Measurements from ENCODE around the gene ARFGEF3.

The ARFGEF3 gene

DNA sequence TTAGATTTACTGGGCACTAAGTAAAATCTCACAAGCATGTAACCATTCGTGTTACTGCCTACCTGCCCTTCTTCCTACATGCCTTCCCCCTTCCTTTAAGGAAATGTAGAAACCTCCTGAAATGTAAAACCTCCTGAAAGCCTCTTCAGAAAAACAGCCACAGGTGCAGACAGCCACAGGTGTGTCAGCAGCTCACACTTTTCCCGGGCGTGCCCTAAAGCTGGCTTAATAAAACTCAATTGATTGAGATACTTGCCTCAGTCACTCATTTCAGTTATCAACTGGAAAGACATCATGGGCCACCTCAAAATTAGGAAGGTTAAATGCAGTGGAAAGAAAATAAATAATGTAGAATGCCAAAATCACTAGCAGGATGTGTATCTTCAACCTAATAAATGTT, 79.6 kb downstream of the ARFGEF3 start:
- DNase-seq (ENCODE audit: low spot score): no peak

DNA sequence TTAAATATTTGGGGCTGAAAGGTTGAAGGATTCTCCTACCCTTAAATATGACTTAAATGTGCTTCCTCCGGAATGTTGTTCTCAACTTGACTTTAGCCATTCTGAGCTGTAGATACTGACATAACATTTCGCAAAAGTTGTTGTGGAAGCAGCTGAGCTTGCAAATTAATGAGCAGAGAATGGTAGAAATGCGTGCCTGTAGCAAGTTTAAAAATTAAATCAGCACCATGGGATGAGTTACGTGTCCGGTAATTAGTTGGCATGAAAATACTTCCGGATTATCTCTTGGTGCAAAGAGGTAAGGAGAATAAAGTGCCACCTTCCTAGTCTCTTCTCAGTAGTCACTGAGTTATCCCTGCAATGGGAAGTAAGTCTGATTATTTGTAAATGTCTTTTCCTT, 80.2 kb downstream of the ARFGEF3 start:
- no peak for DNase-seq (ENCODE audit: low spot score)

DNA sequence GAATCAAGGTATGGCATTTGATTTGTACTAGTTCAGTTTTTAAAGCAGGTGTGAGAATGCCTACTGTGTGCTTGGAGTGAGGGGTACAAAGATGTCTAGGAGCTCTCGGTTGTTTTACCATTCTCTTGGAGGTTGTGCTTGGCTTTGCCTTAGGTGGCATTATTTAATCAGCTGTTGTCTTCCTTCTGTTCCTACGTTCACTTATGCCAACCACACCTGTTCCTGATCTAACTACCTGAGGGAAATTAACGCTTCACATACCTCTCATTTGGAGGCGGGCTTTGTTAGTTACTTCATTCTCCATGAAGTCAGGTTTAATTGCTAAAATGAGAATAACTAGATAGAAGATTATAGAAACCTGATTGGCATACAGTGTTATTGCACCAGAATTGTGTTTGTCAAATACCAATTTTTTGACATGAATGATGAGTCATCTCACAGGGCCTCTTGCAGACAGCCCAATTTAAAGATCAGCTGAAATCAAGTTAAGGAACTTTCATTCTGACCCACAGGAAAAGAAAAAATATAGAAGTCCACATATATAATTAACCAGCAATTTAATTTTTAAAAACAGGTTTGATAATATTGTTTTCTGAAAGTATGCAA, 81.4 kb downstream of the ARFGEF3 start:
- DNase-seq (ENCODE audit: low spot score): no peak

DNA sequence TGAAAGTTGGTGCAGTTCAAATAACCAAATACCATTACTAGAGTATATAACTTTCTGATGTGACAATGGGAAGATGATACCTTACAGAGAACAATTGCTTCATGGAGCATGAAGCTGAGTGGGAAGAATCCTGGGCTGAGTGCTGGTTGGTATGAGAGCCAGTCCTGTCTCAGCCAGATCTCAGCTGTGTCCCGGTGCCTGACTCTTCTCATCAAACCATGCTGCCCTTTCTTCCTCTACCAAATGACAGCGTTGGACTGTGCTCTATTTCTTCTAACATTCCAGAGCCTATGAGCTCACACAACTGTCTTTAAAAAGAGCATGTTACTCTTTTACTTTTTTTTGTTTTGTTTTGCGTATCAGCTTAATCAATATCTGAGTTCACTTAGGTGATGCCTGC, 84.0 kb downstream of the ARFGEF3 start:
- no peak for DNase-seq (ENCODE audit: low spot score)

DNA sequence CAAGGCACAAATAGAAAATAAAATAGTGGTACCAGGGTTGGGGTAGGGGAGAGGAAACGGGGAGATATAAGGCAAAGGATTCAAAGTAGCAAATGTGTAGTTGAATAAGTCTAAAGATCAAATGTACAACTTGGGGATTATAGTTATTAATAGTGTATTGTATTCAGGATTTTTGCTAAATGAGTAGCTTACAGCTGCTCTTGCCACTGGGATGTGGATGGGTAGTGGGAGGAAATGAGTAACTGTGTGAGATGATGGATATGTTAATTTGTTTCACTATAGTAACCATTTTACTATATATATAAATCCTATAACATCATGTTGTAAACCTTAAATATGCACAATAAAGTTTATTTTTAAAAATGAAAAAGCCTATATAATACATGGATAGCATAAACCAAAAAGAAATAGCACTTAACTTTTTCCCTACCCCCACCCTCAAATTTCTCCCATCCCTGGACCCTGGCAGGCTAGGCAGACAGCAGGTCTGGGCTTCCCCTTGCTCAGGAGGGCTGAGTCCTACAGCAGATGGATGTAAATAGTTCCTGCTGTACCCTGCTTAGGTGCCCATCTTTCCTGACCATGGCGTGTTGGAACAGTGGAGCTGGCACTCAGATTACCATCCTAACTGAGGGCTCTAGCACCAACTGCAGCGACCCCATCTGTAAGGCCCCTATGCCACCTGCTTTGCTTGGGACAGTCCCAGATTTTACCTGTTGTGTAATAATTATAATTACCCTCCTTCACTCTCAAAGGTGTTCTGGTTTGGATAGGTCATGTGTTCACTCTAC, 85.1 kb downstream of the ARFGEF3 start:
- DNase-seq (ENCODE audit: low spot score): no peak

DNA sequence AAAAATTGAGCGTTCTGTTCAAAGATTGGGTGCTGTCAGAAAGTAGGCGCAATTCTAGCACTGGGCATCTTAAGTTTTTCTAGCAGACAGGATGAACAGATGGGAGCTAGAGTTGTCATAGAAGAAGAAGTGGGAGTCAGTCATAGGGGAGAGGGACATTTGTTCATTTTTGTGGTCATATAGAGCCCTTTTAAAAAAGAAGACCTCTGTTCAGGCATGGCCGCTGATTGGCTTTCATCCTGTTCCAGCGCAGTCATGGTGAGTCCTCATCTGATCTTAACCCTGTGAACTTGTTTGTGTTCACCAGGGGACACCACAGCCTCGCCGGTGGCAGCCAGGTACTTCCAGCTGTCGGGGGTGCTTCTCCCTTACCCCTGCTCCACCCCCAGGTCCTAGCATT, 86.3 kb downstream of the ARFGEF3 start:
- DNase-seq (ENCODE audit: low spot score): no peak

DNA sequence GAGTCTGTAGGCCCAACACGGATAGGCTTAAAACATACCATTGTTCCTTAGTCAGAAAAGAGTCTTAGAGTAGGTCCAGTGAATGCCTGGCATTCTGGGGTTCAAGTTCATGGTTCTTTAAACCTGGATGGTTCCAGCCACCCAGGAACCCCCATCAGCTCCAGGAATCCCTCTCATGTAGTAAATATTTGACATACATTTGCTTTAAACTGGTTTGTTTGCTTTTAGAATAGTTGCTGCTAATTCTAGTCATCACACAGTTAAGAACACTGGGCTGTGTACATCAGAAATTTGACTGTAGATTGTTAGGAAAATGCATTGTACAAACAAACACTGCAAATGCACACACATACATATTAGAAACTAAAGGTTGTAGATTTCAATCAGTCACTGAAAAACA, 87.1 kb downstream of the ARFGEF3 start:
- DNase-seq (ENCODE audit: low spot score): no peak

DNA sequence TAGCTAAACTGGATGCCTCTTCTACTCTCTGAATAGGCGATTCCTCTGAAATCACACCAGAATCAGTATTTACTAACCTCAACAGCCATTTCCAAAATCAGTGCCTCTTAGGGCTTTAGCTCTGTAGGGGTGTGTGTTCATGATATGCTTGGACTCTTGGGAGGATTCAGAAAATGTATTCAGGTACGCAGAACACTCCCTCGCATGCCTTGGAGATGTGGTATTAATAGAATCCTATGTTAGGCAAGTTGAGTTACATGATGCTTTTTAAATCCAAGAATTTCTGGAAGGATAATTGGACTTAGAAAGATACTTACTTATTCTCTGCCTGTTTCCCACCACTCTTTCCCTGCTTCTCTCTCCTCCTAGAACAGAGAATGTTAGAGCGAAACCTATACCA, 88.3 kb downstream of the ARFGEF3 start:
- DNase-seq (ENCODE audit: low spot score): no peak

DNA sequence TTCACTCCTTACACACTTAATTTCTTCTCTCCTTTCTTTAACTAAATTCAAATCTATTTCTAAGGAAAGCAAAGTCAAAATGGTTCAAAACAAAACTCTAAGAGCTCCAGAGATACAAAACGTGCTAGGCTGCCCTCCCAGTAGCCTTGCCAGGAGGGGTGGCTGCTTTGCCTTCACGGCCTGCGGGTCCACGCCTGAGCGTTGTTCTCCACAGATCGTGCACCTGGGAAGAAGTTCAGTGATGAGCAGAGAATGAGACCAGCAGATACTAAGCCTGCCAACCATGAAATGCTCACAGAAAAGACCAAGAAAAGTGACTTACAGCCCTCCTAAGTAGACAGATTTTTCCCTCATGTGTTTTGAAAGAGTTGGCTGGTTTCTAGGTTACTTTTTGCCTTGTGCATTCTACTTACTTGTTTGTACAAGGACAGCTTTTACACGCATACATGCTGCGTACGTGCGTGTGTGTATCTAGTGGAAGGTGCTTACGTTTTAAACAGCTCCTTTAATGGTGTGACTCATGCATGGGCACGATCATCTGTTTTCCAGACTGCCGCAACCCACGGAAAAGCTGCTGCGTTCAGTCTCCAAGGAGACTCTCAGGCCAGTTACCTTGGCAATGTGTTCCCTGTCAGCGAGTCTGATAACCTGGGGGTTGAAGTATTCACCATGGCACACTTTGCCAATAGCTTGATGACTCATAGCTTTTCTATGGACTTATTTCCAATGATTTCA, 88.9 kb downstream of the ARFGEF3 start:
- DNase-seq (ENCODE audit: low spot score): no peak

DNA sequence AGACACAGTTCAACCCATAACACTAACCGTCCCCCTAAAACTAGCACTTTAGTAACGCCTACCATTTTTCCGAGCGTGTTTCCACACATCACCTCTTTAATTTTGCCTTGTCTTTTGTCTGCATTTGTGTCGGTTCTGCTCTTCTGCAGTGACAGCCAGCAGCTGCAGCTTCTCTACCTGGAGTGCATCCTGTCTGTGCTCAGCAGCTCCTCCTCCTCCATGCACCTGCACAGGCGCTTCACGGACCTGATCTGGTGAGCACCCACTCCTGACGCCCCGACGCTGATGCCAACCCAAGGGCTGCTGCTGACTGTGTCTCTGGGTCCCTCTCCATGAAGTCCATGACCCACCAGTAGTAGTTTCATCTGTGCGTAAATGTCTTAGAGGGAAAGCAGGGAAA, 92.0 kb downstream of the ARFGEF3 start:
- no peak for DNase-seq (ENCODE audit: low spot score)

DNA sequence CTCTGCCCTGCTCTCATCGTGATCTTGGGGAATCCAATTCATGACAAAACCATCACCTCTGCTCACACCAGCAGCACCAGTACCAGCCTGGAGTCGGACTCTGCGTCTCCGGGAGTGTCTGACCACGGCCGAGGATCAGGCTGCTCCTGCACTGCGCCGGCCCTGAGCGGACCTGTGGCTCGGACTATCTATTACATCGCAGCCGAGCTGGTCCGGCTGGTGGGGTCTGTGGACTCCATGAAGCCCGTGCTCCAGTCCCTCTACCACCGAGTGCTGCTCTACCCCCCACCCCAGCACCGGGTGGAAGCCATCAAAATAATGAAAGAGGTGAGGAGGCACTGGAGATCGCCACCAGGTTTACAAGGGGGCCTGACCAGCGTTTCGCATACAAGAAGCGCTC, 93.7 kb downstream of the ARFGEF3 start:
- no peak for DNase-seq (ENCODE audit: low spot score)

DNA sequence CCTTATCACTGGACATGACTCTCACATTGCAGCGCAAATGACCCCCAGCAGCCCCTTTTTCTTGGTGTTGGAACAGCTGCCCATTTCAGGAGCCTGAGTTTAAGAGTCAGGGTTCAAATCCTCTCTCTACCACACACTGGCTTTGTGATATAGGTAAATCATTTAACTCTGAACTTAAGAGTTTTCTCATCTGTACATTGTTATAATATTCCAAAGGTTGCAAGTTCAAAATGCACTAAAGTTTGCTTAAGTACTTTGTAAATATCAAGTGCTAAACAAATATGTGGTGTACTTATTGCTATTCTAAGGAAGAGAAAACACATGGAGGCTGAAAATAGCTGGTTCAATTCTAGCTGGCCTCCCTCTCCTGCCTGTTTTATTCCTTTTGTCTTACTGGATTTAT, 95.9 kb downstream of the ARFGEF3 start:
- no peak for DNase-seq (ENCODE audit: low spot score)

DNA sequence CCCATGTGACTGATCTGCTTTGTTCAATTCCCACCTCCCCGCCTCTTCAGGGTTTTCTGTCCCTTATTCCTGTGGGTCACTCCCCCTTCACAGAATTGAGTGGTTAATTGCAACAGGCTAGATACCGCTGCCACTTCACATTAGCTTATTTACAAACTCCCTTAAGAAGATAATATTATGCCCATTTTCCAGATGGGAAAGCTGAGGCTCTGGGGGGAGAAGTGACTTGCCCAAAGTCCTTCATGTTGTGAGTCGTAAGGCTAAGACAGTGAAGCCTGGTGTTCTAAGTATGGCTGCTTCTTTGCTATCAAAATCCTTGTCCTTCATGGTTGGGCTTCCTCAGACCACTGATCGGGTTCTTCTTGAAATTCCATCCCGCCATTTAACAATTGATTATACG, 96.5 kb downstream of the ARFGEF3 start:
- no peak for DNase-seq (ENCODE audit: low spot score)

DNA sequence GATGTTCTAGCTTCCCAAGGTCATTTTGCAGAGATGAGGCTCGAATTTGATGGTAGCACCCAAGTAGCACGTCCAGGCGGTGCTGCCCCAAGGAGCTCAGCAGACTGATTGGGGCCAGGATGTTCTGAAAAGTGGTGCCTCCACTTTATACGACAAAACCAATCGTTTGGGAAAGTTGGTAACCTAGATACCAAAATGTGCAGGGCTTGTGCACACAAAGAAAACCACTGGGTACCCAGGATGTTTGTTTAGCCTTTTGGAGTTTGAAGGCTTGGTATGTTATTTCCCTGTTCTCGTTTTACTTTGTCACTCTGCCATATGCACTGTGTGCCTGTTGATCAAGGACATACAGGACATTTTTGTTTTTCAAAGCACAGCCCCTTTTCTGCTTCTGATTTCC, 97.3 kb downstream of the ARFGEF3 start:
- no peak for DNase-seq (ENCODE audit: low spot score)

DNA sequence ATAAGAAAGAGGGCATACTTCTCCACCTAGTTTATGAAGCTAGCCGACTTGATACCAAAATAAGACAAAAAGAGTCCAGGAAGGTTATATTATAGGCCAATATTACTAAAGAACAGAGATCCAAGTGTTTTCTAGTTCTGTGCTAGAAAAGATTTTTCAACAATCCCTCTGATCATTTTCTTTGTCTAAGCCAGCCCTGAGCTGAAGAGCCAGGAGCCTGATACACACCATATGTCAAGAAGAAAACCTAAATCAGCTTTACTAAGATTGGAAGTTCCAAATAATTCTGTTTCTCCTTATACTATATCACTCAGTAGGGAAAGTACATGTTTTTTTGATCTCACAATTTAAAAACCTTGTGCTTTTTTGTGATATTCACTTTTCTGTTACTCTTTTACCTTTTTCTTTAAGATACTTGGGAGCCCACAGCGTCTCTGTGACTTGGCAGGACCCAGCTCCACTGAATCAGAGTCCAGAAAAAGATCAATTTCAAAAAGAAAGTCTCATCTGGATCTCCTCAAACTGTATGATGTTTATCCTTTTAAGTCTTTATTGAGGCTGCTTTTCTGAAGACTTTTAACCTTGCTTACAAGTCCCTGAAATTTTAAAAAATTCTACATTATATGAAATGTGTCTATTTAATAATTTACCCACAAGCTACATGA, 99.5 kb downstream of the ARFGEF3 start:
- no peak for DNase-seq (ENCODE audit: low spot score)

DNA sequence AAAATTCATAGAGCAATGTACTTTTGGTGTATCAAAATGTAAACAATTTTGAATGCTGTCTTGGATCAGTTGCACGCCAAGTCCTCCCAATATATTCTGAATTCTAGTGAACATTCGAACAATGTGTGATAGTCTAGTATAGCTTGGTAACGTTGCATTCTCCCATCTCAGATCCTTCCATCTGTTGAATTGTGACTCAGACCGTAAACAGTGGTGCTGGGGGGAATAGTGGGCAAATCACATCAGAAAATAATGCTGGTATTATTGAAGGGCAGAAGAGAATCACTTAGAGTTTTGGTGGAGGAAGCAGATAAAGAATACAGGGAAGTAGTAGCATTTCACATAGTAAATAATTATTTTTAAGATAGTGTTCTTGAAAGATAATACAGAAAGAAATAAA, 102.2 kb downstream of the ARFGEF3 start:
- DNase-seq (ENCODE audit: low spot score): no peak

DNA sequence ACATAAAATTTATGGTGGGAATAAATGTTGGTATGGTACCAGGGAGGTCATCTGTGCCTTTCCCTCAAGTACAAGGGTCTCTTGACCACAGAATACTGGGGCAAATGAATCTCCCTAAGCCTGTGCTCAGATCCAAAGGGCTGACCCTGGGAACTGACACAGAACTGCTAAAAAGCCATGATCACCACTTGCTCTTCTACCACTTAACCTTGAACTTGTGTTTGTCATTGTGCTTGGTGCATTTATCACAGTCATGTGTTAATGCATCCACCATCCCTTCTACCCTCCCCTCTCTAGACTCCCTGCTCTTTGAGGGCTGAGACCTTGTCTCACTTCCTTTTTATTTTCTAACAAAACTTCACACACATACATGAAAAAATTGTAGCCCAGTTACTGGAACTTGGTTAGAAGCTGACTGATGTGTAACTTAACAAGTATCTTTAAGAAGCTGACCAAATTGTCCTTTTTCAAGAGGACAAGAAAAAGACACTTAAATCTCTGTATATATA, 102.7 kb downstream of the ARFGEF3 start:
- DNase-seq (ENCODE audit: low spot score): no peak

DNA sequence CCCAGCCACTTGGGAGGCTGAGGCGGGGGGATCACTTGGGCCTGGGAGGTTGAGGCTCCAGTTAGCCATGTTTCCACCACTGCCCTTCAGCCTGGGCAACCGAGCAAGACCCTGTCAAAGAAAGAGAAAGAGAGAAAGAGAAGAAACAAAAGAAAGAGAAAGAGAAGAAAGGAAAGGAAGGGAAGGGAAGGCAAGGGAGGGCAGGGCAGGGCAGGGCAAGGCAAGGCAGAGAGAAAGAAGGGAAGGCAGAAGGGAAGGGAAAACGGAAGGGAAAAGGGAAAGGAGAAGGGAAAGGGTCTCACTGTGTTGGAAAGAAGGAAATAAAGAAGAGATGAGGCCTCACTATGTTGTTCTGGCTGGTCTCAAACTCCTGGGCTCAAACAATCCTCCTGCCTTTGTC, 104.4 kb downstream of the ARFGEF3 start:
- no peak for DNase-seq (ENCODE audit: low spot score)

DNA sequence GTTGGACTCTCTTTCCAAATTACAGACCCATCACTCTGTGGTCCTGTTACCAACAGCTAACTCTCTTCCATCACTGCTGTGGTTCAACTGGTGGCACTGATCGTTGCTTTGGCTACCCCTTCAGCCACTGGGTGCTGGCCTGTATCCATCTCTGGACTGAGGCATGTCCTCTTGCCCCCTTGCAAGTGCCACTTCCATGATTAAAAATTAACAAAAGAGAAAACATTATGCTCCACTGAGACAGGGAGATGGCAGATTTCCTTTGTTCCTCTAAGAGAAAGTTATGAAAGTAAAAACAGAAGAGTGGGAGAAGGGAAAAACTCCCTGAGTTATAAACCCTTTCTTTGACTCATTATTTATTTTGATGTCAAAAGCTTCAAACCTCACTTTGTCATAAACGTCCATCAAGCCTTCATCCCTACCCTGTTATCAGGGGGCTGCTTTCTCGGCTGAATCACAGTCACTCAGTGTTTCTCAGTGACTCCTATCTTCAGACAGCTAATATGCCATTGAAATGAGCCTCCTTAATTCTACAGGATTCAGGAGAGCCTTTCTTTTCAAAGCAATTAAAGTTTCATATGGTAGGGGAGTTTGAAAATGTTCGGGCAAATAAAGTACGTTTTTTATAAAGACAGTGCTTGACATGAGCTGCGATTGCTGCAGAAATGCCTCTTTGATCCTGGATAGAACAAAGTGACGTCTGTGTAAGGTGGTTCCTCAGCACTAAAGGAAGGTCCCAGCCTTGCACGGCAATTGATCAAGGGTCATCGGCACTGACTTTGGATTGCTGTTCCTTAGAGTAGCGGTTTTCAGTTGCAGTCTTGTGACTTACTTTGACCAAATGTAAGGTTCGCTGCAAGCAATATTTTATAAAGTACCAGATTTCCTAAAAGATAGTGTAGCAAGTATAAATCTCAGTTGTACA, 106.5 kb downstream of the ARFGEF3 start:
- DNase-seq (ENCODE audit: low spot score): no peak

DNA sequence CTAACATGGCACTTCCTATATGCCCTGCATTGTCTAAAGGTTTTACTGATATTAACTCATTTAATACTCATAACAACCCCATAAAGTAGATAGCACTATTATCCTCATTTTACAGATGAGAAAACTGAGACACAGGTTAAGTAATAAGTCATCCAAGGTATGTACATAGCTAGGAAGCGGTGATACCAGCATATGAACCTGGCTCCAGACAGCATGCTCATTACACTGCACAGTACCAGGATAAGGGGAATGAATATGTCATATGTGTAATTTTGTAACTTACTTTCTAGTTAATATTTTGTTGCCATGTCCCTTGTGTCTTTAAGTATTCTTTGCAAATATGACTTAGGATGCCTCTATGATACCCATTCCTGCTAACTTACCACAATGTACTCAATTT, 109.7 kb downstream of the ARFGEF3 start:
- no peak for DNase-seq (ENCODE audit: low spot score)

DNA sequence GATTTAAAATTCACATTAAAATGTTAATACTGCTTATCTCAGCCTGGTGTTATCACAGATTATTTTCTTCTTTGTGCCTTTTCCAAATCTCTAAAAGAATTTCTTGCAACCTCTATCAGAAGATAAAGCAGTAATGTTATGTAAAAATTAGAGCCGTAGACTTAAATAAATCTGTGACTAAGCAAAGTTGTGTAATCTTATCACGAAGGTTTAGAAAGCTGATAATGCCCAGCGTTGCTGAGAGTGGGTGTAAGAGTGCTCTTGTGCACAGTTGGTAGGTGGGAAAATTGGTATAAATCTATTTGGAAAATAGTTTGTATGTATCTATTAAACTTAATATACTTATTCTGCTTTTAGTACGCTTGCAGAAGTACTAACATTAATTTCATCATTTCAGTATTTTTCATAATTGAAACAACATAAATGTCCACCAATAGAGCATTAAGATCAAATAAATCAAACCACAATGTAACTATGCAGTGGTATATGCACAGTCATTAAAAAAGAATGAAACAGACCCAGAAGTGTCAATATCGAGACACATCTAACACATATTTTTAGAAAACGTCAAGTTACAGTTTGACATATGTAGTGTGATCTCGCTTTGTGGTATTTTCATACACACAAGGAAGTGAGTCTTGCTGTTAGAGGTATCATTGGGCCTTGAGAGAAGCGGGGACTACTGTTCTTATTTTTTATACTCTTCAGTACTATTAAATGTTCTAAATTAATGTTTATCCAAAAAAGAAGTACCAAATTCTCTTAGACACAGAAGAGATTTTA, 111.0 kb downstream of the ARFGEF3 start:
- DNase-seq (ENCODE audit: low spot score): no peak
